Measurements from ENCODE around the gene CCNK. TPM values are rescaled to one million over a fixed set of nuclear protein-coding genes. Genes with fewer than 3 reads are reported as not detected.

CCNK gene
- total and polyA plus RNA-seq, 12 donors = 10.9 to 41.0 (median 30.3) TPM

- TF ChIP-seq, protein P1, sequence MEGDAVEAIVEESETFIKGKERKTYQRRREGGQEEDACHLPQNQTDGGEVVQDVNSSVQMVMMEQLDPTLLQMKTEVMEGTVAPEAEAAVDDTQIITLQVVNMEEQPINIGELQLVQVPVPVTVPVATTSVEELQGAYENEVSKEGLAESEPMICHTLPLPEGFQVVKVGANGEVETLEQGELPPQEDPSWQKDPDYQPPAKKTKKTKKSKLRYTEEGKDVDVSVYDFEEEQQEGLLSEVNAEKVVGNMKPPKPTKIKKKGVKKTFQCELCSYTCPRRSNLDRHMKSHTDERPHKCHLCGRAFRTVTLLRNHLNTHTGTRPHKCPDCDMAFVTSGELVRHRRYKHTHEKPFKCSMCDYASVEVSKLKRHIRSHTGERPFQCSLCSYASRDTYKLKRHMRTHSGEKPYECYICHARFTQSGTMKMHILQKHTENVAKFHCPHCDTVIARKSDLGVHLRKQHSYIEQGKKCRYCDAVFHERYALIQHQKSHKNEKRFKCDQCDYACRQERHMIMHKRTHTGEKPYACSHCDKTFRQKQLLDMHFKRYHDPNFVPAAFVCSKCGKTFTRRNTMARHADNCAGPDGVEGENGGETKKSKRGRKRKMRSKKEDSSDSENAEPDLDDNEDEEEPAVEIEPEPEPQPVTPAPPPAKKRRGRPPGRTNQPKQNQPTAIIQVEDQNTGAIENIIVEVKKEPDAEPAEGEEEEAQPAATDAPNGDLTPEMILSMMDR (IDR thresholded peaks at IDR 0.05) = no peak
- peaks cover 0 to 6% (median 0%) of the 10 kb centered on the region in 9 donors for H3K4me1 ChIP-seq
- intact Hi-C loops (cut with DNase I) = no loop called here
- H3K27me3 ChIP-seq = no peaks in the 10 kb centered on the region
- no peak overlapping the region for H3K27ac ChIP-seq
- 94 to 98% methylated on average over 2 of the region's 2 CpGs for WGBS, 2 donors
- H3K36me3 ChIP-seq = peaks cover under 1 to 100% (median 63%) of the 10 kb centered on the region in 9 donors
- no peaks in the 10 kb centered on the region for H3K9me3 ChIP-seq
- H3K4me3 ChIP-seq = no peak overlapping the region
- ATAC-seq (no peak), DNase-seq (no peak)
Observed at GRCh38 chr14:99497341-99497740, 16.1 kb downstream of the CCNK start.

- intact Hi-C loops (cut with DNase I) = no loop called here
- H3K36me3 ChIP-seq = peaks cover 5 to 100% (median 64%) of the 10 kb centered on the region in 9 donors
- H3K4me1 ChIP-seq = peaks cover 0 to 6% (median 0%) of the 10 kb centered on the region in 9 donors
Observed at GRCh38 chr14:99497894-99498293, 16.7 kb downstream of the CCNK start.

DNA sequence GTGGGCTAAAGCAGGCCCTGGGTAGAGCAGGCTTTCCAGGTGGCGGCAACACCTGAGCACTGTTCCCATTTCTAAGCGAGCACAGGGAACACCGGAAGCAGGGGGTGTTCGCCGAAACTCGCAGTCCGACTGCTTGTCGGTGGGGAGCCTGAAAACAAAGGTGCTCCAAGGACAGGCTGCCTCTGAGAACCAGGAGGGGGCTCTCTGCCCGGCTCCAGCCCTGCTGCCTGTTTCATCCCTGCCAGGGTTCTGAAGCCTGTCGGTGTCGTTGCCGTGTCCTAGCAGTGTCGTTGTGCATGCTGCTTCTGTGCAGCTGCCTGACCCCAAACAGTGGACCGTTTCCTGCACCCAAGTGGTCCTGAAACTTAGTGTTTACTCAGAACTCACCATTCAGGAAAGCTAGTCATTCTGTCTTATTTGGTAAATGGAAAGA lies 21.8 kb downstream of the CCNK start:
- DNase-seq = no peak
- H3K4me3 ChIP-seq = no peak overlapping the region
- peaks cover 5 to 100% (median 75%) of the 10 kb centered on the region in 9 donors for H3K36me3 ChIP-seq
- peaks cover 0 to 6% (median 0%) of the 10 kb centered on the region in 9 donors for H3K4me1 ChIP-seq
- intact Hi-C loops (cut with DNase I) = no loop called here
- H3K9me3 ChIP-seq = no peaks in the 10 kb centered on the region
- 76 to 81% methylated on average over 14 of the region's 14 CpGs for WGBS, 2 donors
- no peak for ATAC-seq
- TF ChIP-seq, protein P1 (IDR thresholded peaks at IDR 0.05) = no peak
- H3K27me3 ChIP-seq = no peaks in the 10 kb centered on the region
- no peak overlapping the region for H3K27ac ChIP-seq

More at GRCh38 chr14:99497894-99498293, 16.7 kb downstream of the CCNK start:
- TF ChIP-seq, protein P1 (IDR thresholded peaks at IDR 0.05) = no peak
- DNase-seq = no peak
- WGBS, 2 donors = 90 to 92% methylated on average over 3 of the region's 3 CpGs
- H3K27ac ChIP-seq = no peak overlapping the region
- H3K4me3 ChIP-seq = no peak overlapping the region
- no peaks in the 10 kb centered on the region for H3K9me3 ChIP-seq
- no peaks in the 10 kb centered on the region for H3K27me3 ChIP-seq
- no peak for ATAC-seq

GRCh38 chr14:99503848-99504453 lies 22.7 kb downstream of the CCNK start:
- Histone ChIP-seq H3K9me3 (no peaks in the 10 kb centered on the region), H3K27ac (no peak overlapping the region), H3K4me1 (no peaks in the 10 kb centered on the region), H3K27me3 (no peaks in the 10 kb centered on the region), H3K36me3 (peaks cover 9 to 100% (median 81%) of the 10 kb centered on the region in 9 donors), H3K4me3 (no peak overlapping the region)
- intact Hi-C loops (cut with DNase I) = no loop called here
- no peak for ATAC-seq
- DNase-seq = no peak
- 90 to 96% methylated on average over 4 of the region's 4 CpGs for WGBS, 2 donors
- TF ChIP-seq, protein P1 (IDR thresholded peaks at IDR 0.05) = no peak
